ENCODE measurements around the gene EPS15.

- TF ChIP-seq CTCF (IDR thresholded peaks at IDR 0.05; ENCODE audit: poor library complexity) (no peak), EZH2 (IDR thresholded peaks at IDR 0.05; ENCODE audit: borderline replicate concordance) (no peak)
These were observed 66.1 kb downstream of the EPS15 start for GRCh38 chr1:51453010-51453409.

Measured in hepatocyte (in vitro differentiated cells).